Stimulated activated naive CD4-positive, alpha-beta T cell (primary cell): Measurements from ENCODE around the gene KRTAP4-3.
"Not testable (repeated sequence)": the region's sequence is repeated elsewhere in the genome, so short reads cannot be mapped to it uniquely, and the experiment has no call there.

ENCODE experiments used
- DNase-seq, 6 experiments: peaks; one replicate each; lab custom pipeline; 2025; lab: John Stamatoyannopoulos, UW

Gene KRTAP4-3

DNA sequence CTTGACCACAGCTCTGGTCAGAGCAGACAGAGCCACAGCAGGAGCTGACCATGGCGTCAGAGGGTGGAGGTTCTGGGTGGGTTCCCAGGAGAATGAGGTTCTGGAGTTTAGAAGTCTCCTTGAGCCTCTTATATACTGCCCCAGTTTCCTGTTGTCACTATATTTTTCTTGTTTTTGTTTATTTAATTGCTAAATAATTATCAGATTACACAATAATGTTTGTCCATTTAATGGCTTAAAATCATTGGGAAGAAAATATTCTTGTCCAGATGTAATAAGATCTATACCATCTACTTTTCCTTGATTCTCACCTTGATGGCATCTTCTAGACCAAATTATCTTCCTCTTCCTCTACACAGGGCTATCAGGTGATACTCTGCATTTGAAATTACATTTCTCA is at the start of gene KRTAP4-3:
TSS of gene KRTAP4-3 (minus strand) at position 101 of the 400 bp plus-strand sequence. CDS start at position 52, 49 bp downstream.
- DNase-seq: no peak

GRCh38 chr17:41215681-41216080 is 47.7 kb upstream of the KRTAP4-3 start:
- no peak for DNase-seq

- DNase-seq: no peak
Observed at GRCh38 chr17:41212524-41213169, 44.6 kb upstream of the KRTAP4-3 start.

- DNase-seq: no peak
Observed at GRCh38 chr17:41211845-41212466, 43.9 kb upstream of the KRTAP4-3 start.

DNA sequence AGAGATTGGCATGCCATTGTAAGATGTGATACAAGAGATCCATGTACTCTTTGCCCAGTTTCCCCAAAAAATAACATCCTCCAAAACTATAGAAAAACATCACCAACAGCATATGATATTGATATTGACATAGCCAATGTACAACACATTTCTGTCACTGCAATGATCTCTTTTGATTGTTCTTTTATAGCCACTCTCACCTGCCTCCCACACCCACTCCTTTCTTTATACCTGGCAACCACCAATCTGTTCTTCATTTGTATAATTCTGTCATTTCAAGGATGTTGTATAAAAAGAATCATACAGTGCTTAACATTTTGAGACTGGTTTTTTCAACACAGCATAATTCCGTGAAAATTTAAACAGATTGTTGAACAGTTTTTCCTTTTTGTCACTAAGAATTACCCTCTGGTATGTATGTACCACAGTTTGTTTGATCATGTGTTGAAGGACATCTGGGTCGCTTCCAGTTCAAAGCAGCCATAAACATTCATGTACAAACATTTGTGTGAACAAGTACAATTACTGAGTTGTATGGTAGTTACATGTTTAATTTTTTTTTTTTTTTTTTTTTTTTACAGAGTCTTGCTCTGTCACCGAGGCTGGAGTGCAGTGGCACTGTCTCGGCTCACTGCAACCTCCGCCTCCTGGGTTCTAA is 31.5 kb upstream of the KRTAP4-3 start:
- no peak for DNase-seq

DNA sequence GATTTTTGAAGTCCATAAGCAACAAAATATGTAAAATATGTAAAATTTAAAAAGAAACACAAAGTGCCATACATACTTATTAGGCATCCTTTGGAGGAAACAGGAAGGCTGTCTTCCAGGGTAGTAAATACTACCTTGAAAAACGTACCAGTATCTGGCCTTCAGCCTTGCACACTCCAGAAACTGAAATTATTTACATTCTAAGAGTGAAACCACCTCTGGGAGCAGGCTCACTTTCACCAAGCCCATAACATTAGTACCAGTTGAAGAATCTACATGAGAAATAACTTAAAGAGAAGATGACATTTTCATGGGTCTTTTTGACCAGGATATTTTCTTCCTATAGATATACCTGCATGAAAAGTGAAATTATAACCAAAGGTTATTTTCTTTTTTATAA is 28.0 kb upstream of the KRTAP4-3 start:
- no peak for DNase-seq

DNA sequence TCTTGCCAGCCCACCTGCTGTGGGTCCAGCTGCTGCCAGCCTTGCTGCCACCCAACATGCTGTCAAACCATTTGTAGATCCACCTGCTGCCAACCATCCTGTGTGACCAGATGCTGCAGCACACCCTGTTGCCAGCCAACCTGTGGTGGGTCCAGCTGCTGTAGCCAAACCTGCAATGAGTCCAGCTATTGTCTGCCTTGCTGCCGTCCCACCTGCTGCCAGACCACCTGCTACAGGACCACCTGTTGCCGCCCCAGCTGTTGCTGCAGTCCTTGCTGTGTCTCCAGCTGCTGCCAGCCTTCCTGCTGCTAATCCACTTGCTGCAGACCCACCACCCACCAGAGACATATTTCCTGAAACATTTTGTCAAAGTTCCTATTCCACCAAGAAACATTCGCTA is 22.3 kb upstream of the KRTAP4-3 start:
- no peak for DNase-seq

- DNase-seq: not testable (repeated sequence)
Observed at GRCh38 chr17:41189837-41190318, 21.9 kb upstream of the KRTAP4-3 start, which contains the start of gene KRTAP9-1. KRTAP9-1 (plus strand) TSS chr17:41189887; CDS start chr17:41189887, 0 bp downstream.

GRCh38 chr17:41186872-41187271 is 18.9 kb upstream of the KRTAP4-3 start:
- DNase-seq: no peak

DNA sequence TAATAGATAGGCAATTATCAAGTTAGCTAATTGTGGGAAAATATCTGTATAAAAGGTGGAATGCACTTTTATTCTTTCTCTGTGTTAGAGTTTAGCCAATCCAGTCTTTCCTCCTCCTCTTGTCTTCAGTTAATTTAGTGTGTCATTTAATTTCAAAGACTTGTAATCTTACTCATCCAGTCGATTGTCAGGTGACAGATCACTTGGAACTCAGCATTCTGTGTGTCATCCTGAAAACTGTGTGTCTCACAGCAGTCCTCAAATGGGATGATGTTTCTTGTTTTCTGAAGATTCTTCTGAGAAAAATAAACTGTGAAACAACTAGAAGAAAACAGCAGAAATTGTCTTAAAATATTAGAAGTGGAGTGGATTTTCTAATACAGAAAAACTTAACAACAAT is 17.0 kb upstream of the KRTAP4-3 start:
- DNase-seq: no peak

DNA sequence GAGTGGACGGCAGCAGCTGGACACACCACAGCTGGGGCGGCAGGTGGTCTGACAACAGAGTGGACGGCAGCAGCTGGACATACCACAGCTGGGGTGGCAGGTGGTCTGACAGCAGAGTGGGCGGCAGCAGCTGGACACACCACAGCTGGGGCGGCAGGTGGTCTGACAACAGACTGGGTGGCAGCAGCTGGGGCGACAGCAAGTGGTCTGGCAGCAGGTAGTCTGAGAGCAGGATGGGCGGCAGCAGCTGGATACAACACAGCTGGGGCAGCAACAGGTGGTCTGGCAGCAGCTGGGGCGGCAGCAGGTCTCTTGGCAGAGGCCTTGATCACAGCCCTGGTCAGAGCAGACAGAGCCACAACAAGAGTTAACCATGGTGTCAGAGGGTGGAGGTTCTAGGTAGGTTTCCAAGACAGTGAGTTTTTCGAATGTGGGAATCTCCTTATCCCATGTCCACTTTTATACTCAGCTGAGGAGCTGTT is 16.5 kb upstream of the KRTAP4-3 start, which contains the start of gene KRTAP4-1:
TSS of gene KRTAP4-1 (minus strand) at position 432 of the 482 bp plus-strand sequence. CDS start at position 375, 57 bp downstream.
- no peak for DNase-seq

GRCh38 chr17:41178843-41179616 is 11.0 kb upstream of the KRTAP4-3 start:
- DNase-seq: no peak

DNA sequence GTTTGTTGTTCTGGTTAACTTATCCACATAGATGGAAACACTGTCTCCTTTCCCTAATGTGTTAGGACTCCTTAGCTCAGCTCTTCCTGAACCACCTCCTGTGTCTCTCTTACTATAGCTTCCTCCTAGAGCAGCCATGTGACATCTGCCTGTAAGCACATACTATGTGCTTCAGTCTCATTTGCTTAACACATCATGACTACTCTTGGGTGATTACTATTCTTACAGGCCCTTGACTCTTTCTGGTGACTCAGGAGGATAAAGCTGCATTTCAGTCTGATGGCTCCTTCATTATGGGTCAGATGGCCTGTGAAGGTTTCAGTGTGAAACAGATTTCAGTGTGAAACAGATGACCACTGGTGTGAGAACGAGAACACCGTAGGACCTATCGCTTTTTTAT is 10.3 kb upstream of the KRTAP4-3 start:
- no peak for DNase-seq

GRCh38 chr17:41177727-41178271 is 9.8 kb upstream of the KRTAP4-3 start, which contains the start of gene KRTAP4-2:
KRTAP4-2 (minus strand) TSS chr17:41178221; CDS start chr17:41178164, 57 bp downstream.
- DNase-seq: no peak

- no peak for DNase-seq
Observed at GRCh38 chr17:41176744-41177387, 8.8 kb upstream of the KRTAP4-3 start.

DNA sequence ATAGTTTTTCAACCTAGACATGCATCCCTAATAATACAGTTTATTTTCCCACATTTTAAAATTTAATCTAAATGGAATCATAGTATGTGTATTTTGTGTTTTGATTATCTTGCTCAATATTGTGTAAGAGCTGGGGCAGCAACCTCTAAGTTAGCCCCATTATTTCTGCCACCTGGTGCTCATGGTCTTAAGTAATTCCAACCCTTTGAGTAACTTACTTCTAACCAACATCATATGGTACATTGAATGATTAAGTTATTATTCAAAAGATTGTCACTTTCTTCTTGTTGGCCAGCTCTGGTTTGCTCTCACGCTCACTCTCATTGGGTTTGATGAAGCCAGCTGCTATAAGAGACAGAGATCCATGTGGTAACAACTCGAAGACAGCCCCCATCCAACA is 3.9 kb upstream of the KRTAP4-3 start:
- DNase-seq: no peak

GRCh38 chr17:41167561-41167960 is 460 bp downstream of the KRTAP4-3 start:
- no peak for DNase-seq

GRCh38 chr17:41163828-41164227 is 4.2 kb downstream of the KRTAP4-3 start:
- DNase-seq: no peak

DNA sequence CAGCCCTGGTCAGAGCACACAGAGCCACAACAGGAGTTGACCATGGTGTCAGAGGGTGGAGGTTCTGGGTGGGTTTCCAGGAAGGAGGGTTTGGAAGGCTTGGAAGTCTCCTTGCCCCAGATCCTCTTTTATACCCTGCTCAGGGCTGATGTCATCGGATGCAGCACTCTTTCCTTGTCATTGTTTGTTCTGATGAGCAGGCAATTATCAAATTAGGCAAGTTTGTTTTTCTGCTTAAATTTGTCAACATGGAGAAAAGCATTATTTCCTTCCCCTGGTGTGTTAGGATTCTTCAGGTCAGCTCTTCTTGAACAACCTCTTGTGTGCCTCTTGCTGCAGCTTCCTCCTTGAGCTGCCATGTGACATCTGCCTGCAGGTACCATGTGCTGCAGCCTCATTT is 7.4 kb downstream of the KRTAP4-3 start, which contains the start of gene KRTAP4-4:
TSS of gene KRTAP4-4 (minus strand) at position 101 of the 400 bp plus-strand sequence. CDS start at position 44, 57 bp downstream.
- no peak for DNase-seq

GRCh38 chr17:41160190-41160589 is 7.8 kb downstream of the KRTAP4-3 start:
- not testable (repeated sequence) for DNase-seq

DNA sequence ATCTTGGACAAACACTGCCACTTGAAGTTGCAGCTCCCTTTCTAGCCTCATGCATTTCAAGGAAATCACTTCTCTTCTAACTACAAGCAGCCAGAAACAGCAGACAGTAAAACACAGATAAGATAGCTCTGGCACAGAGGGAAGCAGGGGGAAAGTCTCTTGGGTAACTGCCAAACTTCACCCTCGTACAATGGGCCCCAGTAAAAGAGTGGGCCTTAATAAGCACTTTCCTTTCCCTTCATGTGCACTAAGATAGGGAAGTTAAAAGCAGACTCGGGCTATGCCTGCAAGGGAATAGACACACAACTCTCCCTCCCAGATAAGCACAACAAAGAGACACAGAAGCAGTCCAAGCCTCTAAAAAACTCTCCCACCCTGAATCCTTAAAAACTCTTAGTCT is 14.2 kb downstream of the KRTAP4-3 start:
- no peak for DNase-seq
